GM18907 (cell line): ENCODE results near the gene KCNAB3.
"Not testable (repeated sequence)": the region's sequence is repeated elsewhere in the genome, so short reads cannot be mapped to it uniquely, and the experiment has no call there.

Experiments used
- ATAC-seq: cut with Tn5 transposase; IDR thresholded peaks from one replicate; pipeline ENCODE4 v1.9.1; 2021; ENCODE audit warnings: mild to moderate bottlenecking, moderate library complexity; ENCODE audit not compliant: unreplicated experiment

The KCNAB3 gene

GRCh38 chr17:7929158-7930023 lies at the start of gene KCNAB3:
TSS of gene KCNAB3 (minus strand) at chr17:7929856. CDS start at chr17:7929435, 421 bp downstream.
- no peak for ATAC-seq

DNA sequence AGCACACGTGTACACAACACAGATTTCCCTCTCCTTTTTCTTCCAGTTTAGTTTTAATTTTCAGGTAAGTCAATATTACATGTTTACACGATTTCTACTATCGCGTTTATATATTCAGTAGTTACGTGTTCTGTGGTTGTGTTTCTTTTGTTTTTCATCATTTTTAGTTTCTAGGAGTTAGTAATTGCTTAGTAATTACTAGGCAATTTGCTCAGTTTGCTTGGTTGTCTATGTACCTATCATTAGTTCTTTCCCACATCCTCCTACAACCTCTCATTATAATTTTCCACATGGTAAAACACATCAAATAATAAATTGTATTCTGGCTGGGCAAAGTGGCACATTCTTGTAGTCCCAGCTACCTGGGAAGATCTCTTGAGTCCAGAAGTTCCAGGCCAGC lies 48.1 kb upstream of the KCNAB3 start:
- no peak for ATAC-seq

DNA sequence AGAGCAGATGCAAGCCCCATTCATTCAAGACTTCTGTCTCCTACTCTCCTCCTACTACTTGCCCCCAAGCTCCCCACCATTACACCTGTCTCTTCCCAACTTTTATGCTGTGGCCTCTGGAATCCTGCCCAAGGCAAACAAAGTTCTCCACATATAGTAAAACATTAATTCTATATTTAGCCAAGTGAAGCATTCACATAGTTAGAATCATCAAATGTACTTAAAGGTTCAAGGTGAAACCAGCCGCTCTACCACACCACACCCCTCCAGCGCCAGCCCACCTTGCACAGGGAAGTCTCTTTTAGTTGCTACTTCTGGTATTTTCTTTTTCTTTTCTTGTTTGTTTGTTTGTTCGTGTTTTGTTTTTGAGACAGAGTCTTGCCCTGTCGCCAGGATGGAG lies 47.4 kb upstream of the KCNAB3 start:
- no peak for ATAC-seq

- ATAC-seq, result no peak
Measured at GRCh38 chr17:7974638-7975131, 45.0 kb upstream of the KCNAB3 start.

DNA sequence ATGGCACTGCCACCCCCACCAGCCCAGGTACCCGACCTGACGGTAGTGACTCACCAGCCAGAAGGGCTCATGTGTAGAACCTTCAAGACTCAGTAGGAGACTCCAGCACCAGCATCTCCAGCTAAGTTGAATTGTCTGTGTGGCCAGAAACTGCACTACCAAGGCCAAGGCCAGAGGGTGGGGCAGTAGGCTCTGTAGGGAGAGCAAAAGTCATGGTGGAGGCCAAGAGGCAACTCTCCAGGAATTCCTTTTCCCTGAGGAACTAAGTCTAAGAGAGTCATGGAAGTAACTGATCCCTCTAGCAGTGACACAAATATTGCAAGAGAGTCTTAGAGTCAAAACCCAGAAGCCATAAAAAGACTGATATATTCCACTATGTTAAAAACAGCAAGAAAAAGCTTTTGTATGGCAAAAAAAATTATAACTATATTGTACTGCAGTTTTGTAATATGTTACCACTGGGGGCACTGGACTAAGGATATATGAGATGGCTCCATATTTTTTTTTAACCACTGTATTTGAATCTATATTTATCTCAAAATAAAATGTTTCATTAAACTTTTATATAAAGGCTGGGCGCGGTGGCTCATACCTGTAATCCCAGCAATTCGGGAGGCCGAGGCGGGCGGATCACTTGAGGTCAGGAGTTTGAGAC lies 42.6 kb upstream of the KCNAB3 start:
- ATAC-seq, result no peak

DNA sequence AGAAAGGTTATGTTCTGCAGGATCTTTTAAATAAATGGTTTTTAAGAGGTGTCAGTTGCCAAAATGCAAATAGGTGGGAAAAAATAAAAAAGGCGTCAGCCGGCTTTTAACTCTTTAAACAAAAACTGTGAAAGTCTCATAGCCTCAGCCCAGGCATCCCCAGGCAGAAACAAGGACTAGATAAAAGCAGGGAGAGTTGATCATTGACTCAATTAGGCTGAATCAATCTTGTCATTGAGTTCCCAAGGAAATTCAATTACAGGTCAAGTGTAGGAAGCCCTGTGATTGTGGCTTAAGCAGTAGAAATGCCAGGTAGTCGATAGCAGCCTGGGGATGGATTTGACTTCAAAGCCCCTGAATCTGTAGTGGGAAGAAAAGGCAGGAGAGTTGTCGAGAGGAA lies 42.0 kb upstream of the KCNAB3 start:
- no peak for ATAC-seq

DNA sequence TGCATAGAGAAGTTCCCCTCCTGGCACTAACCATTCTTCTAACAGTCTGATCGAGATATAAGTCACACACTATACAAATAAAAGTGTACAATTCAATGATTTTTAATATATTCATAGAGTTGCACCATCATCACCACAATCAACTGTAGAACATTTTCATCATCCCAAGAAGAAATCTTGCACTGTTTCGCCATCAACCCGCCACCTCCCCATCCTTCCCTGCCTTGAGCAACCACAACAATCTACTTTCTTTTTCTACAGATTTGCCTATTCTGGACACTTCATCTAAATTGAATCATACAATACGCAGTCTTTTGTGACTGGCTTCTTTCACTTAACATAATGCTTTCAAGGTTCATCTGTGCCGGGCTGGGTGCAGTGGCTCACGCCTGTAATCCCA lies 39.8 kb upstream of the KCNAB3 start:
- ATAC-seq, result no peak

DNA sequence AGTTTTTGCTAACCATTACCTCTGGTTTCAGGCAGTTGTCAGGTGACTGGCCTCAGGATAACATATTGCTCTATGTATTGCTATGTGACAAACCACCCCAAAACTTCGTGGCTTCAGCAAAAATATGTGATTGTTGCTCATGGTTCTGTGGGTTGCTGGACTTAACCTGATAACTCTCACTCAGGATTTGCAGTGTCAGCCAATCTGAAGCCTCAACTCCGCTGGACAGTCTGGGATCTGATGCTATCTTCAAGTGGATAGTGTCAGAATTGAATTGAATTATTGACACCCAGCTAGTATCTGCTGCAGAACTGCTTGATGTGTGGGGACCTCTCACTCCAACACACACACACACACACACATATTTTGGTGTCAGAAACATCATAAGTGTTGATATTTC lies 38.1 kb upstream of the KCNAB3 start:
- no peak for ATAC-seq

DNA sequence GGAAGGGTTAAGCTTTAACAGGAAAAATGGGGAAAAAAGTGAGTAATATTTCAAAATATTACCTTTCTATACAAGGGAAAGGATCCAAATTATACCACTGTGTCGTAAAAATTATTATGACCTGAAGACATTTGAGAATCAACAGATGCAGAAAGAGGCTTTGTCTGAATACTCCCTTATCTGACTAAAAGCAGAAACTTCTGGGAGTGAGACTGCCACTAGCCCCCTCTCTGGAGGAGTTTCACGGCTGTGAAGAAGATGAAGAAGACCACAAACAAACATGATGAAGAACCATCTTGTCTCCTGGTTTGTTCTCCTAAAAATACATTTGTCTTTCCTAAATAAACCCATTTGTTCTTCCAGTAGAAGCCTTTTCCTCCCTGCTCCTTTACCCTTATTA lies 31.8 kb upstream of the KCNAB3 start:
- no peak for ATAC-seq

DNA sequence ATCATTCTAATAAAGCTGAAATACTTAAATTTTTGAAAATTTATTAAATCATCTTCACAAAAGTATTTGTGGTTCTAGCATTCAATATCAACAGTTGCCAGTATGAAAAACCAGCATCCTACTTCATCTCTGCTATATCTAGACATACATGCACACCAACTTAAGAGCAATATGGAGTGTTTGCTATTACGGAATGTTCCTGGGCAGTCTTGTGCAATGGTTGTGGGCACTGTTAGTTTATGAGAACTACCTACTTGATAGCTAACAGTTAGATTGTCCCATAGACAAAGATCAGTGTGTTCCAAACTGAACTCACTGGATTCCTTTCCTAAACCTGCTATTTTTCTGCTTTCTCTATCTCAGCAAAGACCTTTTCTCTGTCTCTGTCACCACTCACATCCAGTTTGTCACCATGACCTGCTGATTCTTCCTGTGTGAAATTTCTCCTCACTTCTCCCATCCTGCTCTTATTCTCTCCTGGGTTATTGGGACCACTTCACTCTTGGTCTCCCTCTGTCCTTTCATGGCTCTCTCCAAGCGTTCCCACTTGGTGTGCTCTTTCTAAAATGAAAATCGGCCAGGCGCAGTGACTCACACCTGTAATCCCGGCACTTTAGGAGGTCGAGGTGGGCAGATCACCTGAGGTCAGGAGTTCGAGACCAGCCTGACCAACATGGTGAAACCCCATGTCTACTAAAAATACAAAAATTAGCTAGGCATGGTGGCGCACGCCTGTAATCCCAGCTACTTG lies 30.0 kb upstream of the KCNAB3 start:
- ATAC-seq, result no peak

- no peak for ATAC-seq
Measured at GRCh38 chr17:7956228-7956965, 26.7 kb upstream of the KCNAB3 start.

DNA sequence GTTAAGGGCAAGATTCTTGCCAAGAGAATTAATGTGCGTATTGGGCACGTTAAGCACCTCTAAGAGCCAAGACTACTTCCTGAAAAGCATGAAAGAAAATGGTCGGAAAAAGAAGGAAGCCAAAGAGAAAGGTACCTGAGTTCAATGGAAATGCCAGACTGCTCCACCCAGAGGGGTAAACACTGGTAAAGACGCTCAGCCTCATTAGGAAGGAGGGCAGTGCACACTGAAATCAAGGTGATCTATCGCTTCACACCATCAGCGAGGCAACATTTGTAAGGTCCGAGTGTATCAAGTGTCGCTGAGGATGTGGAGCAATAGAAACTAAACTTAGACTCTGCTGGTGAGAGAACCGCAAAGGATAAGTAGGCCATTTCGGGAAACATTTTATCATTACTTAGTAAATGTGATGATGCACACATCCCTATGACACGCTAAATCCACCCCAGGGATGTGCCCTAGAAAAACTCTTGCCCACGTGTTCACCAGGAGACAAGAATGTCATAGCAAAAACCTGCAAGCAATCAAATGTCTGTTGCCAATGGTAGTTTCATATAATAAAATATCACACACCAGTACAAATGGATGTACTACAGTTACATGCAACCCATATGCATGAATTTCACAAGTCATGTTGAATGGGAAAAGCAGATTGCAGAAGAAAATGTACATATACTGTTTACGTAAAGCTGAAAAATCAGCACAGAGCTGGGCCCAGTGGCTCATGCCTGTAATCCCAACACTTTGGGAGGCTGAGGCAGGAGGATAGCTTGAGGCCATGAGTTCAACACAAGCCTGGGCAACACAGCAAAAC lies 26.0 kb upstream of the KCNAB3 start:
- ATAC-seq, result no peak

- ATAC-seq, result not testable (repeated sequence)
Measured at GRCh38 chr17:7953266-7953665, 23.6 kb upstream of the KCNAB3 start.

GRCh38 chr17:7951143-7951792 lies 21.6 kb upstream of the KCNAB3 start:
- ATAC-seq, result peak; percentile 74

DNA sequence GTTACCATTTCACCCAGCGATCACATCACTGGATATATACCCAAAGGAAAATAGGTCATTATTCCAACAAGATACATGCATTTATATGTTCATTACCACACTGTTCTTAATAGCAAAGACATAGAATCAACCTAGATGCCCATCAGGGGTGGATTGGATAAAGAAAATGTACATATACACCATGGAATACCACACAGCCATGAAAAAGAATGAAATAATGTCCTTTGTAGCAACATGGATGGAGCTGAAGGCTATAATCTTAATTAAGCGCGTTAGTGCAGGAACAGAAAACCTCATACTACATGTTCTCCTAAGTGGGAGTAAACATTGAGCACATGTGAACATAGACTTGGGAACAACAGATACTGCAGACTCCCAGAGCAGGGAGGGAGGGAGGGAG lies 20.9 kb upstream of the KCNAB3 start:
- ATAC-seq, result no peak

DNA sequence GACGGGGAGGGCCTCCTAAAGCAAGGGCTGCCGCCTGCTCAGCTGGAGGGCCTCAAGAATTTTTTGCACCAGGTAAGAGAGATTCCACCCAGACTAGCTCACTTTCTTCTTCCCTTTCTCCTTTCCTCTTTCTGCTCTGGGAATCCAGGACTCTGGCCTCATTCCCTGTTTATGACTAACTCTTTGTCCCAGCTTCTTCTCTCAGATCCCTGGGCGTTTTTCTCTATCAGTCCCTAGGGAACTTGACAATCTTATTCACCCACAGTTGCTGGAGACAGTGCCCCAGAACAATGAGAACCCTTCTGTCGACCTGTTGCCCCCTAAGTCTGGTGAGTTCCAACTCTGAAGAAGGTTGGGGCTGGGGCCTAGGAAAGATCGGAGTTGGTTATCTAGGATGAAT lies 18.0 kb upstream of the KCNAB3 start:
- no peak for ATAC-seq

GRCh38 chr17:7946441-7946840 lies 16.8 kb upstream of the KCNAB3 start:
- ATAC-seq, result no peak

- no peak for ATAC-seq
Measured at GRCh38 chr17:7945651-7946050, 16.0 kb upstream of the KCNAB3 start.

DNA sequence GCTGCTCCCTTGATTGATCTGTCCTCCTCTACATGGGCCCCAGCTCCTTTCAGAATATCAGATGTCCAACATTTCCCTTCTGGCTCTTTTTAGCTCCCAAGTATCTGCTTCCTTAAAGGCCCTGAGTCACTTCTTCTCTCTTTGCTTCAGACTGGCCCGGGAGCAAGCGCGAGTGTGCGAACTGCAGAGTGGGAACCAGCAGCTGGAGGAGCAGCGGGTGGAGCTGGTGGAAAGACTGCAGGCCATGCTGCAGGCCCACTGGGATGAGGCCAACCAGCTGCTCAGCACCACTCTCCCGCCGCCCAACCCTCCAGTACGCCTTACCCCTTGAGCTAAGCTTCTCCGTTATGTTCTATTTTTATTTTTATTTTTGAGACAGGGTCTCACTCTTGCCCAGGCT lies 14.7 kb upstream of the KCNAB3 start:
- ATAC-seq, result no peak
